Activated CD4-positive, alpha-beta T cell treated with anti-CD3 and anti-CD28 coated beads for 24 hours (primary cell): ENCODE measurements around the gene HMGN4.
A peak's percentile ranks its signal among the peaks of the same experiment; 100 is the strongest.

Experiments used
- DNase-seq, 2 donors: peaks; one replicate each; pipeline ENCODE4 v3.0.0-alpha.2; 2020; ENCODE audit warnings: low read depth in 2 of 2

HMGN4 gene

DNA sequence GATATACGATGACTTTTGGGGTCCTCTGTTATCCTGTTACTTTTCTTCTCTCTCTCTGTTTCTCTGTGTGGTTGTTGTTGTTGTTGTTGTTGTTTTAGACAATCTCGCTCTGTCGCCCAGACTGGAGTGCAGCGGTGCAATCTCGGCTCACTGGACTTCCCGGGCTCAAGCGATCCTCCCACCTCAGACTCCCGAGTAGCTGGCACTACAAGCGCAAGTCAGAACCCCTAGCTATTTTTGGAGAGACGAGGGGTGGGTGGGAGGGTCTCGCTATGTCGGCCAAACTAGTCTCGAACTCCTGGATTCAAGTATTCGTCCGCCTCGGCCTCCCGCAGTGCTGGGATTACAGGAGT lies 39.5 kb downstream of the HMGN4 start:
- DNase-seq = no peak

DNA sequence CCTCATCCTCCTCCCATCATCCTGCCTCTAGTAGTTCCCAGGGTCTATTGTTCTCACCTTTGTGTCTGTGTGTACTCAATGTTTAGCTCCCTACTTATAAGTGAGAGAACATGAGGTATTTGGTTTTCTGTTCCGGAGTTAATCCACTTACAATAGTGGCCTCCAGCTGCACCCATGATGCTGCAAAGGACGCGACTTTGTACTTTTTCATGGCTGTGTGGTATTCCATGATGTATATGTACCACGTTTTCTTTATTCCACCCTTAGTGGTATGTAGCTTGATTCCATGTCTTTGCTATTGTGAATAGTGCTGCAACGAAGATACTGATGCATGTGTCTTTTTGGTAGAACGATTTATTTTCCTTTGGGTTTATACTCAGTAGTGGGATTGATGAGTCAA lies 40.1 kb downstream of the HMGN4 start:
- no peak for DNase-seq

DNA sequence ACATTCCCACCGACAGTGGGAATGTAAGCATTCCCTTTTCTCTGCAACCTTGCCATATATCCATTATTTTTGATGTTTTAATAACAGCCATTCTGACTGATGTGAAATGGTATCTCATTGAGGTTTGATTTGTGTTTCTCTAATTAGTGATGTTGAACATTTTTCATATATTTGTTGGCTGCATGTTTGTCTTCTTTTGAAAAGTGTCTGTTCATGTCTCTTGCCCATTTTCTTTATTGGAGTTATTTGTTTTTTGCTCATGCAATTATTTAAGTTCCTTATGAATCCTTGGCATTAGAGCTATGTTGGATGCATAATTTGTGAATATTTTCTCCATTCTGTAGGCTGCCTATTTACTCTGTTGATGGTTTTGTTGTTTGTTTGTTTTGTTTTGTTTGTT lies 40.6 kb downstream of the HMGN4 start:
- no peak for DNase-seq

DNA sequence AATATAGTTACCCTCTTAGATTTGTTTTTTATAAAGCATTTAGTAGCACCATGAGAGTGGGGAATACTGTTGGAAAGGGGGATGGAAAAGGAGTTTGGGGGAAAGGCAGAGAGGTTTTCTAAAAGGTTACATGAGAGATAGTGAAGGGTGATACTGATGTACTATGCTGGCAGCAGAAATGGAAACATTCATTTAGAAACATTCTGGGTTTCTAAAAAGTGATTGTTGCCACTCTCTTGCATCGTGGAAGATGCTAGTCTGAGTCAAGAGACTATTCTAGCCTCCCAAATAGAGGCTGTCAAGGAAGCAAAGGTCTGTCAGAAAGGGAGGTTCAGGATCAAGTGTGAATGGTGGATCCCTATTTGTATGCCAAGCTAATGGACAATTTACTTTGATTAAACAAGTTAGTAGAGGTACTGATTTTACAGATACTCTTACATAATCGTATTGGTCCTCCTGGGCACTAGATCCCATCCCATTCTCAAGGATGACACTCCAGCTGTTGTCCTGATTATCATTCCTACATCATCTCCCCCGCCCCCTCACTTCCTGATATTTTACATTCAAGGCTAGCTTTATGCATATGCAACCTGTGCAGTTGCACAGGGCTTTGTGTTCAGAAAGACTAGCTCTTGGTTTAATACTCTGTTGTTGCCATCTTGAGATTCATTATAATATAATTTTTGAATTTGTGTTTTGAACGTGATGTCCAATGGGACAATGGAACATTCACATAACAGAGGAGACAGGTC lies 43.2 kb downstream of the HMGN4 start:
- no peak for DNase-seq

DNA sequence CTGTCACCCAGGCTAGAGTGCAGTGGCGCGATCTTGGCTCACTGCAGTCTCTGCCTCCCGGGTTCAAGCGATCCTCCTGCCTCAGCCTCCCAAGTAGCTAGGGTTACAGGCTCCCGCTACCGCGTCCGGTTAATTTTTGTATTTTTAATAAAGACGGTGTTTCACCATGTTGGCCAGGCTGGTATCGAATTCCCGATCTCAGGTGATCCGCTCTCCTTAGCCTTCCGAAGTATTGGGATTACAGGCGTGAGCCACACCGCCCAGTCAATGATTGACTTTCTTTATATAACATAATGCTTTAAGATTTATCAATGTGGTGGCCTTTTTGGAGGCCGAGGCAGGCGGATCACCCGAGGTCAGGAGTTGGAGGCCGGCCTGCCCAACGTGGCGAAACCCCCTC lies 50.8 kb downstream of the HMGN4 start:
- DNase-seq = no peak

DNA sequence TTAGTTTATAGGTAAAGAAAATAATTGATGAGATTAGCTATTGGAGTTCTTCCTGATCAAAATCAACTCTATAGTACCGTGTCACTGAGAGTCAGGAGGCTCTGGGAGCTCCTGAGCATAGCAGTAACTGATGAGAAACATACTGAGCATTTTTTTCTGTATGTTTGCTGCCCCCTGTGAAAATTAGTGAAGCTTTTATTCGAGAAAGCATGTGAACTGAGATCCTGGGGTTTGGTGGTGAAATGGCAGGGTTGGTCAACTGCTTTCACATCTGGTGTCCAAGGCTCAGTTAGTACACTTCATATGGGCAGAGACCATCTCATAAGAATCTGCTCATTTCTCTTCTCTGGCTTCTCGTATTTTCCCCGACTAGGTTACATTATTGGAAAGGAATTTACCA lies 54.5 kb downstream of the HMGN4 start:
- no peak for DNase-seq

DNA sequence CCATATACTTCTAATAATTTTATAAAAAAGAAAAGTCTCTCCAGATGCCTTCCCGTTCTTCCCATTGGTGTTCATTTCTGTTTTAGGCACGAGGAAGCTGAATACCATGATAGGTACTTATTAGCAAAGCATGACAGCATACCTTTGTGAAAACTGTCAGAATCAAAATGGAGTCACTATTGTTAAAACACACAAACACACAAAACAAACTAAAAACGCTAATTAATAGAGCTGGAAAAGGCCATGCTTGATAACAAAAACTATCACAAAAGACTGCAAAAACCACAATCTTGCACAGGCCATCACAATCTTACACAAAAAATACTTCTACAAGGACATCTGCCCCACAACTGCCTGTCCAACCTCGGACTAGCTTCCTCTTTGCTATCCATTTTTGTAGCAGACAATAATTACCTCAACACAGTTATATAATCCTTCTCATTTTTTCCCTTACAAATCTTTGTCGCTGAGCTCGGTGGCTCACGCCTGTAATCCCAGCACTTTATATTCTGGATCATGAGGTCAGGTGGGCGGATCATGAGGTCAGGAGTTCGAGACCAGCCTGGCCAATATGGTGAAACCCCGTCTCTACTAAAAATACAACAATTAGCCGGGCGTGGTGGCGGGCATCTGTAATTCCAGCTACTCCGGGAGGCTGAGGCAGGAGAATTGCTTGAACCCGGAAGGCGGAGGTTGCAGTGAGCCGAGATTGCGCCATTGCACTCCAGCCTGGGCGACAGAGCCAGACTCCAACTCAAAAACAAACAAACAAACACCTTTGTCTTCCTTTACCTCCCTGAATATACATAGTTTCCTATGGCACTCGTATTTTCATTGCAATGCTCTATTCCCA lies 55.3 kb downstream of the HMGN4 start:
- DNase-seq = no peak

DNA sequence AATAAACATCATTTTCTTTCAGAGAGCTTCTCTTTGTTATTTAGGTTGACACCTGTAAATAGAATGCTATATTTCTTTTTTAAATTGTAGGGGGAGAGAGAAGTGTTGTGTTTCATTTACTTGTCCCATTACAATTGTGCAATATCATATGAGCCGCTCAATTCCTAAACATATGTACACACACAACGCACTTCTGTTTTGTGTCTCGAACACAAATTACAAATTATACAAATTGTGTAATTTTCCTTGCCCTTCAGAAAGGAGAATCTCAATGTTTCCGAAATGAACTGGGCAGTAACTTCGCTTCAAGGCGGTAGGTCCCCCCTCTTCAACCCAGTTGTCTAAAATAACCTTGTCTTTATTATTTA lies 55.9 kb downstream of the HMGN4 start:
- no peak for DNase-seq

DNA sequence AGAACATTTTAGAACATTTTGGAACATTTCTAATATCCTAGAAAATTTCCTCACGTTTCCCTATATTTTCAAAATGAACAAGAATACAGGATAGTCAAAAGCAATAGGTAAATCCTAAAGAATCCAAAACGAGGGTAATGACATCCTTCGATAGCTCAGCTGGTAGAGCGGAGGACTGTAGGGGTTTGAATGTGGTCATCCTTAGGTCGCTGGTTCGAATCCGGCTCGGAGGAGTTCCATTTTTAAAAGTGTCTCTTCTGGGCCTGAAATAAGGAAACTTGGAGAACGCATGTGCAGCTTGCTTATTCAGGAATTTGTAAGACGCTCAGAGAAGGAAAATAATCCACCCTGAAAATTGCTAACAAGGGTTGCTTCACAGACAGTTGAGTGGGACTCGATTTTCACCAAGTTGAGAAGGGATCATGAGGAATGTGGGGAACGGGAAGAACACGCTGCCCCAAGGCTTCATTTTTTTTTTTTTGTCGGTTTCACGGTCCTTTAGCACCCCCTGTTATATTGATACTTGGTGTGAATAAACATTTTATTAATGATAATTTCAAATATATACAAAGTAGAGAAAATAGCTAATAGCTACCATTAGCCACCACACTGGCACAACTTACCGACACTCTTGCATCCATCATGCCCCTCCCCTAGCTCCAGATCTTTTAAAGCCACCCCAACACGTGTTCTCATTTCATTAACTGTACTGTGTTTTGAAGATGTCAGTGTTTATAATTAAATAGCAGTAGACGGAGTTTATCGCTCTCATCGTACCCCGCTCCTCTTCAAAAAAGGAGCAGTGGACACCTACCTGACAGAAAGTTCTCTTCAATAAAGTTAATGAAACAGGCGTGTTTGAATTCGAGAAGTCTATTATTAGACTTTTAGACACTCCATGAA lies 56.8 kb downstream of the HMGN4 start:
- DNase-seq = peak in 1 of 2 donors; percentile 48

DNA sequence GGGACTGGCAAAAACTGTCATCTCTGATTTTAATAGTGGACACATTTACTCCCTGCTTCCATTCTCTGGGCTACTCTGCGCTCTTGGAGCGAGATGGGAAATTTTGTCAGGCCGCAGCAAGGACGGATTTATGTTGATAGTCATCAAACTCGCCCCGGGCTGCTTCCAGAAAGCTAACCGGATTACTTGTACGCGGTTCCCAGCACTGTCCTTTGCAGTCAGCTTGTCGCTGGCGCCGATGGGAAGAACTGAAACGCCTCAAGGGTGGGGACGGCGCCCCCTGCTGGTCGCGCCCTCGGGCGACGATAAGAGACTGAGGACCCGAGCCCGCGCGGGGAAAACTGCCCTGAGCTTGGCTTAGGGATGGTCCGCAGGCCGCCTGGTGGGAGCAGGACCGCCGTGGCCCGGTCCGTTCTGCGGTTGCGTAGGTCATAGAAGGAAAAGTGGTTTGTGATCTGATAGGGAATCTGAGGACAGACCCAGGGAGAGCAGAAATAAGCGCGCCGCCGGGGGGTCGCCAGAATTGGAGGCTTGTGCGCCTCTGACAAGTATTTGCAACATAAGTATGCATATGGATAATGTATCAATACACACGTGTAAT lies 57.6 kb downstream of the HMGN4 start:
- peak; percentile 84 to 87 for DNase-seq
